ENCODE measurements around the gene PRCC. TPM values are rescaled to one million over a fixed set of nuclear protein-coding genes. Genes with fewer than 3 reads are reported as not detected.

PRCC gene
- polyA plus RNA-seq, 1 donor (not counting 4 experiments of a cell fraction or from before 2014, with no cell fraction given) = 40.4 TPM

DNA sequence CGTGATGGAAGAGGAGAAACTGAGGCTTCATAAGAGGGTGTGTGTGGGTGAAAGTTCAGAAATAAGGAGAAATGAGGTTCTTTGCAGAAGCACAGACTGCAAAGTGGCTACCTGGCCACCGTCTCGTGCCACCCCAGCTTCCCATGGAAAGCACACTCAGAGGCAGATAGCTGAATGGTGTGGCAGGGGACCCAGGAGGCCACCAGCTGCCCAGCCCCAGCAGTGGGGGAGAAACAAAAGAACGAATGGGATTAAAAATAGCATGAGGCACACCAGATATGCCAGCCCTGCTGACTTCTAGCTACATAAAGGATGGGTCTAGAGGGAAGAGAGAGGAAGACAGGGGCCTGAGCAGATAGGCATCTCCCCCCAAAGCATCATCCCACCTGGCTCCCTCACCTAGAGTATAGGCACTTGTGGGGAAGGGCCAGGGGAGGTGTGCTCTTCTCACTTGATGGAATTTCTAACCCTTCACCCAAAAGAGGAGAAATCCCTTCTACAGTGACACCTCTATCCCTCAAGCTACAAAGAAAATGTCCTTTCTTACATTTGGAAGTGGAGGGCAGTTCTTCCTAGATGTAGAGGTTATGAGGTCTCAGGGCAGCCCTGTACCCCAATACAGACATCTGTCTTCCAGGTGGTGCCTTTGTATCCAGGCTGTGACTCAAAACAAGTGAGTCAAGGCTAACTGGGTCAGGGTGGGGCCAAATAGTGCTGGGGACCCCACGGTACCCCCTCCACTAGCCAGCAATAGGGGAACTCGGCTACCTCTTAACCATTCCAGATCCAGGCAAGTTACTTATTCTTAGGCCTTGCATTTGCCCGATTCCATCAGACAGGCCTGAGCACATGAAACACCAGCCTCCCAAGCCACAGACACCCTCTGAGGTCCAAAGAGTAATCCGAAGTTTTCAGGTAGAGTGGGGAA is 19.3 kb upstream of the PRCC start:
- Histone ChIP-seq H3K9ac (ENCODE audit: control insufficient read depth, extremely low read depth, insufficient read depth, low read length) (peak overlapping the region; percentile 100), H3K27ac (ENCODE audit: control insufficient read depth, insufficient read depth, low read length) (peak overlapping the region; percentile 98), H2AFZ (ENCODE audit: control insufficient read depth, low read length) (no peak overlapping the region), H3K36me3 (ENCODE audit: control insufficient read depth in 2 of 2, extremely low read depth in 1 of 2, insufficient read depth in 2 of 2, low read length in 2 of 2) (peaks cover 21 to 28% of the 10 kb centered on the region in 2 experiments), H3K9me3 (ENCODE audit: control insufficient read depth, low read depth, low read length) (no peaks in the 10 kb centered on the region), H3K27me3 (ENCODE audit: control insufficient read depth, extremely low read depth, insufficient read depth, low read length) (no peaks in the 10 kb centered on the region), H3K4me1 (ENCODE audit: control insufficient read depth, extremely low read depth, insufficient read depth, low read length) (peaks cover 44% of the 10 kb centered on the region), H3K9me1 (ENCODE audit: control insufficient read depth, extremely low read depth, insufficient read depth, low read length) (no peaks in the 10 kb centered on the region), H3K4me2 (ENCODE audit: control insufficient read depth, extremely low read depth, insufficient read depth, low read depth, low read length) (peak overlapping the region; percentile 100), H4K20me1 (ENCODE audit: control insufficient read depth, extremely low read depth, insufficient read depth, low read length) (no peaks in the 10 kb centered on the region), H3K4me3 (ENCODE audit: control insufficient read depth in 2 of 3, extremely low read depth in 1 of 3, insufficient read depth in 2 of 3, low read depth in 1 of 3, low read length in 3 of 3) (peak overlapping the region; percentile 88 to 99 (median 97)), H3K79me2 (ENCODE audit: control insufficient read depth, insufficient read depth, low read length) (peaks cover 81% of the 10 kb centered on the region)
- FAIRE-seq (no peak), DNase-seq (ENCODE audit: low read depth, low spot score) (no peak)
- dilution Hi-C loops (cut with MboI; ENCODE audit: extremely low pct_ligation_motif_present, low sequenced_read_pairs) = no loop called here
- TF ChIP-seq EZH2 (IDR thresholded peaks at IDR 0.05; ENCODE audit: low read length) = no peak
- TF ChIP-seq, protein P1, sequence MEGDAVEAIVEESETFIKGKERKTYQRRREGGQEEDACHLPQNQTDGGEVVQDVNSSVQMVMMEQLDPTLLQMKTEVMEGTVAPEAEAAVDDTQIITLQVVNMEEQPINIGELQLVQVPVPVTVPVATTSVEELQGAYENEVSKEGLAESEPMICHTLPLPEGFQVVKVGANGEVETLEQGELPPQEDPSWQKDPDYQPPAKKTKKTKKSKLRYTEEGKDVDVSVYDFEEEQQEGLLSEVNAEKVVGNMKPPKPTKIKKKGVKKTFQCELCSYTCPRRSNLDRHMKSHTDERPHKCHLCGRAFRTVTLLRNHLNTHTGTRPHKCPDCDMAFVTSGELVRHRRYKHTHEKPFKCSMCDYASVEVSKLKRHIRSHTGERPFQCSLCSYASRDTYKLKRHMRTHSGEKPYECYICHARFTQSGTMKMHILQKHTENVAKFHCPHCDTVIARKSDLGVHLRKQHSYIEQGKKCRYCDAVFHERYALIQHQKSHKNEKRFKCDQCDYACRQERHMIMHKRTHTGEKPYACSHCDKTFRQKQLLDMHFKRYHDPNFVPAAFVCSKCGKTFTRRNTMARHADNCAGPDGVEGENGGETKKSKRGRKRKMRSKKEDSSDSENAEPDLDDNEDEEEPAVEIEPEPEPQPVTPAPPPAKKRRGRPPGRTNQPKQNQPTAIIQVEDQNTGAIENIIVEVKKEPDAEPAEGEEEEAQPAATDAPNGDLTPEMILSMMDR (optimal IDR thresholded peaks at IDR 0.05 in 1 of 3, IDR thresholded peaks at IDR 0.05 in 1 of 3, conservative IDR thresholded peaks at IDR 0.05 in 1 of 3; ENCODE audit: extremely low read depth in 1 of 3, insufficient read depth in 2 of 3, low read length in 3 of 3) = no peak

DNA sequence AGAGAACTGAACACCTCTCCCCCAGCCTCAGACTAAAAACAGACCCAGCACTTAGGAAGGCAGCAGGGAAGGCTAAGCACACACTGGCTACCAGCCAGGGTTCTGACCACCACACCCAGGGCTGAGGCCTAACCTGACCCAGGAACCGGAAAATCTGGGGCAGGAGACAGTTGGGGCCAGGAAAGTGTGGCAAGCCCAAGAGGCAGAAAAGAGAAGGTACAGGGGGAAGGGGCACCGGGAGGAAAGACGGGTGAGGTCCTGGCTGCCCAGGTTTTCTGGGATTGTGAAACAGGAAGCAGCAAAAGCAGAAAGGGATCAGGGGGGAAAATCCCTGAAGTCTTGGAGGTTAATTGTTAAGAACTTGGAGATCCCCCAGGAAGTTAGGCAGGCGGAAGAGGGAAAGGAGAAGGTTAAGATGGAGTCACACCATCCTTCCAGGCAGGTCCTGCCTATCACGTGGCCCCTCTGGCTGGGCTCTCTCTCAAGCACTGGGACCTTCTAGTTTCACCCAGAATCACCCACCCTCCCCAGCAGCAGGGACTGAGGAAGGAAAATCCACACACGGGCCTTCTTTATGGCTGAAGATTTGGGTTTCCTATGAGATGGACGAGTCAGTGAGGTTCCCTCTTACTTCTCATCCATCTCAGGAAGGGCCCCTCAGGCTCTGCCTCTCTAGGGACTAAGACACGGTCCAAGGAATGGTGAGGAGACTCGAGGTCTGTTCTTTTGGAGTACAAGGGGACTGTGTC is 18.5 kb upstream of the PRCC start:
- H3K27ac ChIP-seq (ENCODE audit: control insufficient read depth, insufficient read depth, low read length) = peak overlapping the region; percentile 98
- peaks cover 81% of the 10 kb centered on the region for H3K79me2 ChIP-seq (ENCODE audit: control insufficient read depth, insufficient read depth, low read length)
- no peaks in the 10 kb centered on the region for H4K20me1 ChIP-seq (ENCODE audit: control insufficient read depth, extremely low read depth, insufficient read depth, low read length)
- peak overlapping the region; percentile 100 for H3K9ac ChIP-seq (ENCODE audit: control insufficient read depth, extremely low read depth, insufficient read depth, low read length)
- no peak for DNase-seq (ENCODE audit: low read depth, low spot score)
- peak overlapping the region; percentile 100 for H3K4me2 ChIP-seq (ENCODE audit: control insufficient read depth, extremely low read depth, insufficient read depth, low read depth, low read length)
- no peak for FAIRE-seq
- TF ChIP-seq EZH2 (IDR thresholded peaks at IDR 0.05; ENCODE audit: low read length) = no peak
- peaks cover 46% of the 10 kb centered on the region for H3K4me1 ChIP-seq (ENCODE audit: control insufficient read depth, extremely low read depth, insufficient read depth, low read length)
- H3K9me1 ChIP-seq (ENCODE audit: control insufficient read depth, extremely low read depth, insufficient read depth, low read length) = no peaks in the 10 kb centered on the region
- H2AFZ ChIP-seq (ENCODE audit: control insufficient read depth, low read length) = no peak overlapping the region
- H3K4me3 ChIP-seq (ENCODE audit: control insufficient read depth in 2 of 3, extremely low read depth in 1 of 3, insufficient read depth in 2 of 3, low read depth in 1 of 3, low read length in 3 of 3) = peak overlapping the region; percentile 88 to 99 (median 97)
- dilution Hi-C loops (cut with MboI; ENCODE audit: extremely low pct_ligation_motif_present, low sequenced_read_pairs) = no loop called here
- H3K27me3 ChIP-seq (ENCODE audit: control insufficient read depth, extremely low read depth, insufficient read depth, low read length) = no peaks in the 10 kb centered on the region
- no peaks in the 10 kb centered on the region for H3K9me3 ChIP-seq (ENCODE audit: control insufficient read depth, low read depth, low read length)
- peaks cover 16 to 28% of the 10 kb centered on the region in 2 experiments for H3K36me3 ChIP-seq (ENCODE audit: control insufficient read depth in 2 of 2, extremely low read depth in 1 of 2, insufficient read depth in 2 of 2, low read length in 2 of 2)

Measured in keratinocyte (primary cell).